GM12878 (cell line): ENCODE results near the gene KLK13. TPM values are rescaled to one million over a fixed set of nuclear protein-coding genes. Genes with fewer than 3 reads are reported as not detected.

Source experiments
- ATAC-seq: fragments of 200-7000 bp; cut with Tn5 transposase; 3 replicates; pipeline ENCODE4 v1.9.1; 2020; ENCODE audit warnings: mild to moderate bottlenecking, moderate library complexity
- BruUV-seq: library from RNA; stranded (reverse); fragments of 400-500 nt; replicated peaks from 2 replicates; lab custom pipeline; 2021; lab: Mats Ljungman, UMichigan
- CTCF ChIA-PET: fragments of 300-600 bp; sonication (Branson Sonifier 250); formaldehyde crosslinking; extraction: SDS; loops from one replicate; lab custom pipeline; 2021; ENCODE audit warnings: inconsistent platforms; lab: Yijun Ruan, JAX
- POLR2A ChIA-PET: fragments of 350-600 bp; formaldehyde crosslinking; extraction: SDS; loops from one replicate; lab custom pipeline; 2021; ENCODE audit warnings: inconsistent platforms; lab: Charles Lee
- RAD21 ChIA-PET: fragments of 300-600 bp; sonication (Branson Sonifier 250); formaldehyde crosslinking; loops from one replicate; lab custom pipeline; 2023; ENCODE audit warnings: antibody characterized with exemption; ENCODE audit not compliant: unreplicated experiment; lab: Charles Lee
- SMC1A ChIA-PET: fragments of 300-600 bp; sonication (Branson Sonifier 250); formaldehyde crosslinking; loops from one replicate; lab custom pipeline; 2023; ENCODE audit not compliant: unreplicated experiment, uncharacterized antibody; lab: Charles Lee
- DNase-seq: peaks from one replicate; pipeline ENCODE4 v3.0.0-alpha.2; 2011; ENCODE audit warnings: low read depth, low spot score
- FAIRE-seq: peaks from 3 replicates; lab custom pipeline; 2011; peaks lifted over from hg19 to GRCh38; lab: Jason Lieb, UNC
- H2AFZ ChIP-seq: 2 replicates; pipeline ENCODE4 v1.6.0; 2011; ENCODE audit warnings: low read depth, low read length, control low read depth; ENCODE audit not compliant: control insufficient read depth
- H3K27ac ChIP-seq: 2 replicates; pipeline ENCODE4 v1.5.1; 2011; ENCODE audit warnings: control low read depth; ENCODE audit not compliant: control insufficient read depth, insufficient read depth
- H3K27me3 ChIP-seq, 2 experiments: replicated peaks in 1 of 2; 2 replicates each; pipeline versions ENCODE4 v1.6.0 to v1.6.1; 2011; ENCODE audit warnings: low read length in 1 of 2; ENCODE audit not compliant: control insufficient read depth in 2 of 2, insufficient read depth in 2 of 2
- H3K36me3 ChIP-seq, 2 experiments: 2 replicates each; pipeline ENCODE4 v1.5.1; 2011; ENCODE audit warnings: low read length in 1 of 2; ENCODE audit not compliant: control insufficient read depth in 2 of 2, insufficient read depth in 2 of 2
- H3K4me1 ChIP-seq: 2 replicates; pipeline ENCODE4 v1.6.1; 2011; ENCODE audit warnings: mild to moderate bottlenecking, low read length, moderate library complexity, mixed read lengths; ENCODE audit not compliant: control insufficient read depth, insufficient read depth
- H3K4me2 ChIP-seq: 2 replicates; pipeline ENCODE4 v1.6.0; 2011; ENCODE audit warnings: control low read depth; ENCODE audit not compliant: control insufficient read depth, insufficient read depth
- H3K4me3 ChIP-seq: fragments of 200-600 bp; sonication (generic); 2 replicates; pipeline ENCODE4 v1.5.1; 2016
- H3K79me2 ChIP-seq: 2 replicates; pipeline ENCODE4 v1.6.0; 2011; ENCODE audit warnings: low read length; ENCODE audit not compliant: control insufficient read depth, insufficient read depth
- H3K9ac ChIP-seq: 2 replicates; pipeline ENCODE4 v1.8.0; 2011; ENCODE audit warnings: low read length, control low read depth, mixed read lengths; ENCODE audit not compliant: control insufficient read depth, insufficient read depth
- H3K9me3 ChIP-seq: replicated peaks from 3 replicates; pipeline ENCODE4 v1.5.1; 2011; ENCODE audit warnings: mild to moderate bottlenecking, low read length; ENCODE audit not compliant: control insufficient read depth, insufficient read depth
- H4K20me1 ChIP-seq: 2 replicates; pipeline ENCODE4 v1.6.0; 2011; ENCODE audit not compliant: control insufficient read depth, insufficient read depth
- LARP7 ChIP-seq: fragments of 450-650 bp; IDR thresholded peaks from 2 replicates; pipeline ENCODE4 v1.6.1; 2017; ENCODE audit warnings: mild to moderate bottlenecking
- PML ChIP-seq: IDR thresholded peaks from 2 replicates; pipeline ENCODE4 v1.6.1; 2012; ENCODE audit warnings: low read length, inconsistent platforms
- TARDBP ChIP-seq: IDR thresholded peaks from 2 replicates; pipeline ENCODE4 v1.6.1; 2016; ENCODE audit warnings: borderline replicate concordance
- ZNF622 ChIP-seq: fragments of 450-650 bp; IDR thresholded peaks from 2 replicates; pipeline ENCODE4 v1.6.1; 2017; ENCODE audit warnings: mild to moderate bottlenecking, inconsistent platforms
- WGBS: methylation state at CpG from one replicate; pipeline ENCODE4 v1.1.6; 2016; ENCODE audit warnings: low lambda C conversion rate; ENCODE audit not compliant: insufficient replicate concordance, insufficient coverage; ENCODE audit errors: missing lambda C conversion rate; 5-methylcytosine and 5-hydroxymethylcytosine counted together
- in situ Hi-C: fragments of 300-500 bp; cut with MboI; formaldehyde crosslinking; loops from 9 replicates; pipeline ENCODE4 v1.14.3; 2018; ENCODE audit warnings: mixed read lengths
- intact Hi-C: fragments of 100-400 bp; cut with micrococcal nuclease; formaldehyde crosslinking; loops from one replicate; pipeline ENCODE4 v1.14.2; 2022; ENCODE audit not compliant: unreplicated experiment
- polyA plus RNA-seq, 11 experiments: library from polyadenylated mRNA; depleted of rRNA in 4 of 11; unstranded in 6 of 11; stranded (reverse) in 5 of 11; fragments of >200 nt; fragmentation: Nextera tagmentation in 4 of 11; fragmentation: Illumina TruSeq in 1 of 11; extraction: Ambion mirVana in 4 of 11; extraction: Trizol in 1 of 11; gene quantifications; 1 replicate in 1 of 11; 2 replicates in 10 of 11; pipeline versions ENCODE4 v1.2.1 to v1.2.3, GENCODE V29; 2011 to 2016; ENCODE audit warnings: inconsistent platforms in 2 of 11, missing spikeins in 2 of 11, low read depth in 1 of 11
- total RNA-seq, 4 experiments: library from RNA; depleted of rRNA in 3 of 4; stranded (reverse); fragments of >200 nt in 3 of 4; fragmentation: Illumina TruSeq in 1 of 4; extraction: Trizol in 1 of 4; gene quantifications; 2 replicates each; pipeline versions ENCODE4 v1.2.1 to v1.2.3, GENCODE V29; 2013 to 2021
- TF ChIP-seq, protein P1 (sequence below): IDR thresholded peaks from 2 replicates; pipeline ENCODE4 v1.6.1; 2011; ENCODE audit warnings: mild to moderate bottlenecking, low read depth, low read length, moderate library complexity; ENCODE audit not compliant: insufficient replicate concordance
- TF ChIP-seq, protein P2 (sequence below): IDR thresholded peaks from 2 replicates; pipeline ENCODE4 v1.6.1; 2012; ENCODE audit warnings: low read length, inconsistent platforms
- TF ChIP-seq, protein P3 (sequence below): IDR thresholded peaks from 2 replicates; pipeline ENCODE4 v1.6.1; 2012; ENCODE audit warnings: low read depth, low read length, improper control_type of control experiment
- TF ChIP-seq, protein P4 (sequence below): IDR thresholded peaks from 2 replicates; pipeline ENCODE4 v1.6.1; 2011; ENCODE audit warnings: borderline replicate concordance, low read depth, mild to moderate bottlenecking, moderate library complexity, mixed read lengths, low read length; ENCODE audit not compliant: insufficient read depth; ENCODE audit errors: extremely low read length

KLK13 gene
- total and polyA plus RNA-seq, 10 of the 15 experiments (the other 5 are each of a cell fraction or from before 2014, with no cell fraction given), result not detected

DNA sequence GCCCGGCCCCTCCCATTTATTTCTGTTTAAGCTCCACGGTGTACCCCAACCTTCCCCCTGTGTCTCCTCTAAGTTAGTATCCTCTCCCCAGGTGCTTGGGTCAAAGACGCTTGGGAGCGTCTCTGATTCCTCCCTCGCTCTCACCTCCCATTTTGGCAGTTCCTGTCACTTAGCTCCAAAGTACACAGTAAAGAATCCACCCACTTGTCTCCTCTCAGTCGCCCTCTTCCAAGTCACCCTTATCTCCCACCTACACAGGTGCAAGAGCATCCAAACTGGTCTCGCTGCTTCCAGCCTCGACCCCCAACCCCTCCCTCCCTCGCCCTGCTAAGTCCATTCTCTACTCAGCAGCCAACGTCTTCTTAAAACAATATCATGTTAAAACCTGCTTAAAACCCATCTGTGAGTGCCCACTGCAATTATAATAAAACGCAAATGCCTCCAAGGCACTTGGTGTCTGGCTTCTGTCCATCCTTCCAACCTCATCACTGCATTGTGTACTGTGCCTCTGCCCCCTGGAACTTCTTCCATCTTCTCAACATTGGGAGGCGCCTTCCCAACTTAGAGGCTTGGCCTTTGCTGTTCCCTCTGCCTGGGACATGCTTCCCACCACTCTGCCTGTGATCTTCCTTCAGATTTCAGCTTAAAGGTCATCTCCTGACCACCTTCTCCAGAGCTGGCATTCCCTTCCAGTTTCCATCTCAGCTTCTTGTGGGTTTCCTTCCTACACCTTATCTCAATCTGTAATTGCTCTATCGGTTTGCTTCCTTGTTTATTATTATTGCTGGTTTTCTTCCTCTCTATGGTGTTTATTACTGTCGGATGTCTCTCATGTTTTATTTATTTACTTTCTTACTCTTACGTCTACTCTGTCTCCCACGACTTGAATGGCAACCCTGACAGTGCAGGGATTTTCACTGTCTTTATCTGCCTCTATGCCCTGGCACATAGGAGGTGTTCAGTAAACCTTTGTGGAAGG, 27.3 kb upstream of the KLK13 start (continued):
- TF ChIP-seq, protein P1, sequence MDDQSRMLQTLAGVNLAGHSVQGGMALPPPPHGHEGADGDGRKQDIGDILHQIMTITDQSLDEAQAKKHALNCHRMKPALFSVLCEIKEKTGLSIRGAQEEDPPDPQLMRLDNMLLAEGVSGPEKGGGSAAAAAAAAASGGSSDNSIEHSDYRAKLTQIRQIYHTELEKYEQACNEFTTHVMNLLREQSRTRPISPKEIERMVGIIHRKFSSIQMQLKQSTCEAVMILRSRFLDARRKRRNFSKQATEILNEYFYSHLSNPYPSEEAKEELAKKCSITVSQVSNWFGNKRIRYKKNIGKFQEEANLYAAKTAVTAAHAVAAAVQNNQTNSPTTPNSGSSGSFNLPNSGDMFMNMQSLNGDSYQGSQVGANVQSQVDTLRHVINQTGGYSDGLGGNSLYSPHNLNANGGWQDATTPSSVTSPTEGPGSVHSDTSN, result no peak
- TF ChIP-seq, protein P2, sequence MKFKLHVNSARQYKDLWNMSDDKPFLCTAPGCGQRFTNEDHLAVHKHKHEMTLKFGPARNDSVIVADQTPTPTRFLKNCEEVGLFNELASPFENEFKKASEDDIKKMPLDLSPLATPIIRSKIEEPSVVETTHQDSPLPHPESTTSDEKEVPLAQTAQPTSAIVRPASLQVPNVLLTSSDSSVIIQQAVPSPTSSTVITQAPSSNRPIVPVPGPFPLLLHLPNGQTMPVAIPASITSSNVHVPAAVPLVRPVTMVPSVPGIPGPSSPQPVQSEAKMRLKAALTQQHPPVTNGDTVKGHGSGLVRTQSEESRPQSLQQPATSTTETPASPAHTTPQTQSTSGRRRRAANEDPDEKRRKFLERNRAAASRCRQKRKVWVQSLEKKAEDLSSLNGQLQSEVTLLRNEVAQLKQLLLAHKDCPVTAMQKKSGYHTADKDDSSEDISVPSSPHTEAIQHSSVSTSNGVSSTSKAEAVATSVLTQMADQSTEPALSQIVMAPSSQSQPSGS, result no peak
- TF ChIP-seq, all 136 proteins: peak for 0

DNA sequence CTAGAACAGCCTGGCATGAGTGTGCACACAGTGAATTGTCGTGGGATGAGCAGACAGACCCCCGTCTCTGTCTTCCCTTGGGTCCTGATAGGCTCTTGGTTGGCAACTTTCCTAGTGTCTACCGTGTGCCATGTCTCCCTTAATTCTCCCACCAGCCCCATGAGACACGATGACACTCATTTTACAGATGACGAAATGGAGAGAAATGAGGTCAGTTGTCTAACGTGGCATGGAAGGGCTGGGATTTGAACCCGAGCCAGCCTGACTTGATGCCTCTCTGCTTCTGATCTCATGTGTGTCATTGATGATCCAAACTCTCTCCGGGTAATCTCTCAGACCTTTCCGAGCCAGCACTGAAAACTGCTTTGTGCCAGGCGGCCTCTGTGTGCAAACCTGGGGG, 26.2 kb upstream of the KLK13 start:
- Histone ChIP-seq H3K36me3 (no peaks in the 10 kb centered on the region), H3K9ac (no peak overlapping the region), H3K27ac (no peak overlapping the region), H3K79me2 (no peaks in the 10 kb centered on the region), H4K20me1 (no peaks in the 10 kb centered on the region), H3K9me3 (no peaks in the 10 kb centered on the region), H3K4me3 (no peak overlapping the region), H3K4me2 (no peak overlapping the region), H2AFZ (no peak overlapping the region), H3K4me1 (no peaks in the 10 kb centered on the region), H3K27me3 (no peaks in the 10 kb centered on the region)
- no peak for TF ChIP-seq ZNF622
- TF ChIP-seq LARP7, result no peak
- TF ChIP-seq PML, result no peak
- TF ChIP-seq, protein P3, sequence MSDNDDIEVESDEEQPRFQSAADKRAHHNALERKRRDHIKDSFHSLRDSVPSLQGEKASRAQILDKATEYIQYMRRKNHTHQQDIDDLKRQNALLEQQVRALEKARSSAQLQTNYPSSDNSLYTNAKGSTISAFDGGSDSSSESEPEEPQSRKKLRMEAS, result no peak
- TF ChIP-seq TARDBP, result no peak
- TF ChIP-seq, protein P4, sequence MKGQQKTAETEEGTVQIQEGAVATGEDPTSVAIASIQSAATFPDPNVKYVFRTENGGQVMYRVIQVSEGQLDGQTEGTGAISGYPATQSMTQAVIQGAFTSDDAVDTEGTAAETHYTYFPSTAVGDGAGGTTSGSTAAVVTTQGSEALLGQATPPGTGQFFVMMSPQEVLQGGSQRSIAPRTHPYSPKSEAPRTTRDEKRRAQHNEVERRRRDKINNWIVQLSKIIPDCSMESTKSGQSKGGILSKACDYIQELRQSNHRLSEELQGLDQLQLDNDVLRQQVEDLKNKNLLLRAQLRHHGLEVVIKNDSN, result no peak
- WGBS, result 74% methylated on average over 10 of the region's 10 CpGs
- CTCF ChIA-PET, result no interaction called here
- DNase-seq (no peak), FAIRE-seq (no peak), ATAC-seq (no peak)
- intact Hi-C loops (loop anchor here (5.0 kb wide), 1 partner anchor 159 kb away; no protein-coding TSS in a partner anchor), in situ Hi-C loops (loop anchor here (10.0 kb wide), 1 partner anchor 156 kb away; no protein-coding TSS in a partner anchor)
- BruUV-seq, result no TSS peak
- RAD21 ChIA-PET, result no interaction called here
- POLR2A ChIA-PET, result no interaction called here
- SMC1A ChIA-PET, result no interaction called here
